Measurements from ENCODE around the gene TPM4.
A peak's percentile ranks its signal among the peaks of the same experiment; 100 is the strongest.

TPM4 gene

GRCh38 chr19:16104722-16105121 is 28.4 kb downstream of the TPM4 start:
- no peak for TF ChIP-seq CTCF (conservative IDR thresholded peaks at IDR 0.05; ENCODE audit: low read length)
- DNase-seq (ENCODE audit: low read depth) = no peak
- no peak overlapping the region for H3K4me3 ChIP-seq (ENCODE audit: low read length)

- peak; percentile 33 for DNase-seq (ENCODE audit: low read depth)
- TF ChIP-seq CTCF (conservative IDR thresholded peaks at IDR 0.05; ENCODE audit: low read length) = no peak
- H3K4me3 ChIP-seq (ENCODE audit: low read length) = no peak overlapping the region
Observed at GRCh38 chr19:16106121-16106520, 29.8 kb downstream of the TPM4 start.

- peak; percentile 64 for TF ChIP-seq CTCF (conservative IDR thresholded peaks at IDR 0.05; ENCODE audit: low read length)
- peak; percentile 99 for DNase-seq (ENCODE audit: low read depth)
- H3K4me3 ChIP-seq (ENCODE audit: low read length) = peak within 1 kb of the TSS; percentile 92
Observed at GRCh38 chr19:16111160-16111908, 35.0 kb downstream of the TPM4 start, which contains the start of gene RAB8A. Gene RAB8A (plus strand): TSS chr19:16111889. CDS start chr19:16111902, 13 bp downstream.

GRCh38 chr19:16111909-16112752 is 35.8 kb downstream of the TPM4 start:
- H3K4me3 ChIP-seq (ENCODE audit: low read length) = peak overlapping the region; percentile 92

GRCh38 chr19:16112778-16113177 is 36.5 kb downstream of the TPM4 start:
- peak overlapping the region; percentile 92 for H3K4me3 ChIP-seq (ENCODE audit: low read length)
- DNase-seq (ENCODE audit: low read depth) = no peak
- TF ChIP-seq CTCF (conservative IDR thresholded peaks at IDR 0.05; ENCODE audit: low read length) = no peak

More at GRCh38 chr19:16111909-16112752, 35.8 kb downstream of the TPM4 start:
- peak; percentile 41 for DNase-seq (ENCODE audit: low read depth)
- TF ChIP-seq CTCF (conservative IDR thresholded peaks at IDR 0.05; ENCODE audit: low read length) = no peak

GRCh38 chr19:16113727-16114126 is 37.4 kb downstream of the TPM4 start:
- no peak for TF ChIP-seq CTCF (conservative IDR thresholded peaks at IDR 0.05; ENCODE audit: low read length)
- no peak overlapping the region for H3K4me3 ChIP-seq (ENCODE audit: low read length)
- DNase-seq (ENCODE audit: low read depth) = no peak
